ENCODE measurements around the gene NACA2.
"Not testable (repeated sequence)": the region's sequence is repeated elsewhere in the genome, so short reads cannot be mapped to it uniquely, and the experiment has no call there.

The NACA2 gene

DNA sequence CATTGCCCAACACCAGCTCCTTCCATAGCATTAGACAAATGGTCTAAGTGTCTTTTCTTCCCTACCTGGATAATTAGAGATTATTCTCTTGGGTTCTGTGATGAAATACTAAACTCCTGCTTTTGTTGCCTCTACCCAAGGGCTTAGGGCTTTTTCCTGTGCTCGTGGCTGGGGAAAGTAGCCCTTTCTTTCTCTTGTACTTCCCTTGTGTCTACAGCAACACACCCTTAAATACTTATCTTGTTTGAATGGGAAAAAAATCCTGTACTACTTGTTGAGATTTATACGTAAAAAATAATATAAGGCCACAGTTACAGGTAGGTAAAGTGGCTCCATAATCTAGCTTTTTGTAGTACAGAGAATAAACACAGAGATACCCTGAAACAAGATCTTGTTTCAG lies 7.0 kb upstream of the NACA2 start:
- no peak for DNase-seq

DNA sequence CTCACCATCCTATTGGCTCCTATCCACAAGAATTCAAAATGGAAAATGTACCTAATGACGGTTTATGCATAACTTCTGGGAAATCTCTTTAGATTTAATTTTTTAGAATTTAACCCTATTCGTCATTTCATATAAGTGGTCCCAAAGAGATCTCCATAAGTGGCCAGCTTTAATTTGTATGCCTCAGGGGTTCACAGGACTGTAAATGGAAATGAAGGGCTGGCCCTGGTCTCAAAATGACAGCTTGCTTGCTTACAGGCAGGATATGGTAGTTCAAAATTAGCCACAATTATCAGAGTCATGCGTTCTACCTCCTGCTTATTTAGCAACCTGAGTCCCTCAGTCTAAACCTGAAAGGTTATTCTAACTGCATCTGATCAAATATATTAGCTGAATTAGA lies 6.6 kb upstream of the NACA2 start:
- no peak for DNase-seq

DNA sequence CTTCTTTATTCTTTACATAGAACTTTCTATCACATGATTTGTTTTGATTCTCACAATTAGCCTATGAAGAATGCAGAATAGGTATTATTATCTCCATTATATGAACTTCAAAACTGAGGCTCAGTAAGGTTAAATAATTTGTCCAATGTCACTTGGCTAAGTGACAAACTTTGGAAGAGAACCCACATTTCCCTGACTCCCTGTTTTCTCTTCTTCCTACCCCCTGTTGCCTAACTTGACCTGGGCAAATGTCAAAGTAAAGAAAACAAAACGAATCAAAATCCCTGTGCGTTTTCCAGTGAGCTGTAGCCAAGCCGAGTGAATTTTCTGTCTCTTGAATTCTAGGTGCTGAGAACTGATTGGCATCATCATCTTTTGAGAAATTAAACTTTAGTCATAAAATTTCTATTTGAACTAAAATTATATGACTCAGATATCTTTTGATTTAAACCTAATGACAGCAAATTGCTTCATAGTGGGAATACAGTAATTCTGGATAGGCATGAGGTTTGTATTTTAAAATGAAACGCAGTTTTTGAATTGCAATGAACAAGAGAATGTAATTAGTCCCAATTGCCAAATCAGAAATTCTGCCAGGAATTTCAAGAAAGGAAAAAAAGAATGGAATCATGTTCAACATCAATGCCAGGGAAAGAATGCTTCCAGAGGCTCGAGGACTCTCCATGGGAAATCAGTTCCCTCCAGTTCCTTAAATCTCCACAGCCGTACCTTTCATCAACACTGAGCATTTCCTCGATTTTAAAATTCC lies 4.6 kb upstream of the NACA2 start:
- no peak for DNase-seq

DNA sequence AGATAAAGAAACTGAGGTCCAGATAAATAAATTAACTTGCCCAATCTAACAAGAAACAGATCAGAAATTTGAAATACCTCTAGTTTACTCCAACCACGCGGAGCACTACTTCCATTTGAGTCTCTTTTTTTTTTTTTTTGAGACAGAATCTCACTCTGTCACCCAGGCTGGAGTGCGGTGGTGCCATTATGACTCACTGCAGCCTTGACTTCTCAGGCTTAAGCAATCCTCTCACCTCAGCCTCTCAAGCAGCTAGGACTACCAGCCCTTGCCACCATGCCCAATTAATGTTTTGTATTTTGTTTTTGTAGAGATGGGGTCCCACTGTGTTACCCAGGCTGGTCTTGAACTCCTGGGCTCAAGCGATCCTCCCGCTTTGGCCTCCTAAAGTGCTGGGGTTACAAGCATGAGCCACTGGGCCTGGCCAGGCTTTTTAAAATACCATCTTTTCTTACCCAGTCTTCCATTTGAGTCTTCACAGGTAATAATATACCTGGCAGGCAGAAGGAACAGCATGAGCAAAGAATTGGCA lies 3.3 kb upstream of the NACA2 start:
- no peak for DNase-seq

DNA sequence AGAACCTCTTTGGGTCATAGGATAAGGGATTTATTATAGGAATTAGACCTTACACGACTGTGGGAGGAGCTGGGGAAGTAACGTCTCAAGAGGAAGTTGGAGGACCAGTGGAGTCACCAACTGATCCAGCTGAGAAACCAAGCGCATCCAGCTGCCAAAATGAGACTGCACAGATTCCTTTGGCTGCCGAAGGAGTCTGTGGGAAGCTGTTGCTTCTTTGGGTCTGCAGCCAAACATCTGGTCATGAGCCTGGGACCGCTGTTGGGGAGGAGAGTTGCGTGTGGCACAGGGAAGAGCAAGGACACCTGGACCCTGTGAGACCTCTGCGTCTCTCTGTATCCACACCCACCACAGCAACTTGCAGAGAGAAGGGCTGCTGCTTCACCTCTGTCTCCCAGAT lies 2.4 kb upstream of the NACA2 start:
- no peak for DNase-seq

DNA sequence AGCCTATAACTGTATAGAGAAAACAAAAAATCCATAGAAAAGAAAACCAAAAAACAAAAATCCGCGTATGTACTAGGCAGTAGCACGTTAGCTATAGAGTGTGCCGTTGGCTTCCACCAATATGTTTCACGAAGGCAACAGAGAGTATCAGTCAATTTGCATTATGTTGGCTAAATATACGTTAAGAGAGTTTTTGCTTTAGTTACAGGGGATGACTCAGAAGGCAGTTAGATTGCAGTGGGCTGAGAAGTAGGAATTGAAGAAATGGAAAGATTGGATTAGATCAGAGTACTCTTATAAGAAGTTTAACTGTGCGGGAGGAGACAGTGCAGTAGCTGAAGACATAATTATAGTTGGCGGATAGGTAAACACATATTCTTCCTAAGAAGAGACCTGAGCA lies 911 bp upstream of the NACA2 start:
- no peak for DNase-seq

DNA sequence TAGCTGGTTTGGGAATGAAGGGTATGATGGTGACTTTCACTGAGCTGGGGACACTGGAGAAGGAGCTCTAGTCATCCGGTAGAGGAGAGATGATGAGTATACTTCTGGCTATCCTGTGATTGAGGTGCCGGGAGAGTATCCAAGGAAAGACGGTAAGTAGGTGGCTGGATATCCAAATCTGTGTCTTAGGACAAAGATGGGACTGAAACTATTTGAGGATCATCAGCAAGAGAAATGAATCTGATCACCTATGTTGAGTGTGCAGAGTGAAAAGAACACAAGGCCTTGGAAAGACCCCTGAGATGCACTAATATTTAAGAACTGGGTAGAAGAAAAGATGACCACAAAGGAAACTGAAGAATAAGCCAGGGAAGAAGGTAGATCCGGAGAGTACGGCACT lies 1.0 kb downstream of the NACA2 start:
- DNase-seq = no peak

DNA sequence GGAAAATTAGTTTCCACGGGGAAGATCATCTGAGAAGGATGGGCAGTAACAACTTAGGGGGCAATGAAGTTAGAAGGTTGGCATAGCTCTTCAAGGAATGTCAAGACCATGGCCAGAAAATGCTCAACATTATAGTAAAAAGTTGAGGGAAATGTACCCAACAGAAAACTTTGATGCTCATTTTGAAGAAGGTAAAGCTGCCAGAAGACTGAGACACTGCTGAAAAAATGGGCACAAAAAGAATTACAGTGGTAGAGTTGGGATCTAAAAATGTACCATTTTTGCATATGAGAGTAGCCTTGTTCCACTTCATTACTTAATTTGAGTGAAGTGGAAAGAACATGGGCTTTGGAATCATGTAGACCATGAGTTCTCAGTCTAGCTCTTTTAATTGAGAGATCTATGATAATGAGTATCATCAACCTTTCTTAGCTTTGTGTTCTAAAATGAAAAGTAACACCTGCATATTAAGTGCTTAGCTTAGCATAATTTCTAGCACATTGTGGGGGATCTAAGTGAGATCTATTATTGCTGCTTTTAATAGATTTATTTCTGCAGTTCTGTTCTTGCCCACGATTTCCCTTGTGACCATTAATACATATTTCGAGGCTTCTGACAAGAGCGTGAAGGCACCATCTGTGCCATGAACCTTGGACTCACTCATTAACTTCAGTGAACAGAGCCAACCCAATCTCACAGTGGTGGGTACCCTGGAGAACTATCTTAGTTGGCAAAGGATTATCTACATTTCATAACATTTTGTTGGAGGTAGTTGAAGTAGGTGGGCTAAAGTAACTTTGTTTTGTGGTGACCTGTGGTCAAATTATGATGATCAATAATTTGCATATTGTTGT lies 3.0 kb downstream of the NACA2 start:
- no peak for DNase-seq

DNA sequence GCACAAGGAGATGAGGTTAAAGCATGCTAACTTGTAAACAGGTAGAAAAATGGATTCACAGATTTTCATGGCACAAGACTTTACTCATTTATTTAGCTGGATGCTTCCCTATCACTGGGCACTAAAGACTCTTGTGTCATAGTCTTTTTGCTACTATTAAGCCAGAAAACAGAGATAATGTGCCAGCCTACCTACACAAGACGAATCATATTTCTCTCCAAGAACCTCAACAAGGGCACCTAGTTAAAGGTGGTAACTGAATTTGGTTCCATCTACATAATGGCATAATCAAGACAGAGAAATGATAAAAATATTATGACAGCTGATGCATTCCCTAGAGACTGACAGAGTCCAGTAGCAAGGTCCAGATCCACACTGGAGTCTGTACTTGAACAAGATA lies 3.8 kb downstream of the NACA2 start:
- DNase-seq = no peak

DNA sequence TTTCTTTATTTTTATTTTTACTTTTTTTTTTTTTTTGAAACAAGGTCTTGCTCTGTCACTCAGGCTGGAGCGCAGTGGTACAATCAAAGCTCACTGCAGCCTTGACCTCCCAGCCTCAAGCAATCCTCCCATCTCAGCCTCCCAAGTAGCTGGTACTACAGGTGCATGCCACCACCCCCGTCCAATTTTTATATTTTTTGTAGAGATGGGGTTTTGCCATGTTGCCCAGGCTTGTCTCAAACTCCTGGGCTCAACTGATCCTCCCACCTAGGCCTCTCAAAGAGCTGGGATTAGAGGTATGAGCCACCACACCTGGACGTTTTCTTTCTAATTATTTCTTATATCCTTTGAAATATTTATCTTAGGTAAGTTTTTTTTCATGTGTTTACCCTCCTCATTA lies 4.4 kb downstream of the NACA2 start:
- DNase-seq = not testable (repeated sequence)

DNA sequence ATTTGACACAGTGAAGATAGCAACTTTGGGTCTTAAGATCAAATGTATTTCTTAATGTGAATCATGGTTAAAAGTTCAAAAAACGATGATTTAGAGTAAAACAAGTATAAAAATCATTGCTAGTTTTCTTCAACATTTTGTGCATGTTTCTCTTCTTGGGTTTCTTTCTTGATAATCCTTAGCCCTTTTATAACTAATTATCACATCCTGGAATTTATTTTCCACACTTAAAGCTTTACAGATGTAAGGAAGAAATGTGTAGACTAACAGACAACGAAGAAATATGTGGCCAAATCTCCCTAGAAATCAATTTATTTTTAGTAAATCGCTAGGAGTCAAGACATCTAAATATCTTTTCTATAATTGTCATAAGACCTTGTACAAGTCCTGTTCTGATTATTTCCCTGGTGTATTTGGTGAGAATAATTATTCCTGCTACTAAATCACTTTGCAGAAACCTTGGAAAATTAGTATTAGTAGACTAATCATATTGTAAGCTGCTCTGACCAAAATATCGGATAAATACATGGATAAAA lies 4.9 kb downstream of the NACA2 start:
- no peak for DNase-seq

DNA sequence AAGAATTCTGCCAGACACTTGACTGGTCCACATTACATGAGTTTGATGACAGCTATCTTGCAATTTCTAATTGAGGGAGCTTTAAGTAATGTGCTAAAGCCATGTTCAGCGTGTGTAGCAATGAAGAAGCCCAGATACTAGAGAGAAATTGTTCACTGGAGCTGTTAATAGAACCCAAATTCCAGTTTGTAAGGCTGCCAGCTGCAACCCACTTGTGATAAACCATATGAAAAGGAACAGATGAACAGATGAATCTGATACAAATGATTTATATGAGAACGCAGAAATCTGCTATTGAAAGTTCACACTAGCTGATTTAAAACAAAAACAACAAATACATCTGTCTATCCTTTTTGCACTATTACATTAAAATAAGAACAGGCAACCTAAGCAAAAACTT lies 6.2 kb downstream of the NACA2 start:
- no peak for DNase-seq

DNA sequence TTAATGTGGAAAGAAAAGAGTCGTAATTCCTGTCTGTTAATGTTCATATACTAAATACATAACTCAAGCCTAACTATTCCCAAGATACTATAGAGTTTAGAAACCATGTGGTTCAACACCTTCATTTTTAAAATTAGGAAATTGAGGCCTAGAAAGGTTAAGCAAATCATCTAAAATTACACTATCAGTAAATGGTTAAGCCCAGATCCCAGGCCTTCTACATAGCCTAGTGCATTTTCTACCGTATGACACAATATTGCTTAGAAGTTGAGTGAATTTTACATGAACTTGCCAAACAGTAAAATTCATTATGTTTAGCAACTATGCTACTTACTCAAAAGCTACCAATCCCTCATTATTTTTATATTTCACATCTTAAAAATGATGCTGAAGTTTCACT lies 6.8 kb downstream of the NACA2 start:
- no peak for DNase-seq

DNA sequence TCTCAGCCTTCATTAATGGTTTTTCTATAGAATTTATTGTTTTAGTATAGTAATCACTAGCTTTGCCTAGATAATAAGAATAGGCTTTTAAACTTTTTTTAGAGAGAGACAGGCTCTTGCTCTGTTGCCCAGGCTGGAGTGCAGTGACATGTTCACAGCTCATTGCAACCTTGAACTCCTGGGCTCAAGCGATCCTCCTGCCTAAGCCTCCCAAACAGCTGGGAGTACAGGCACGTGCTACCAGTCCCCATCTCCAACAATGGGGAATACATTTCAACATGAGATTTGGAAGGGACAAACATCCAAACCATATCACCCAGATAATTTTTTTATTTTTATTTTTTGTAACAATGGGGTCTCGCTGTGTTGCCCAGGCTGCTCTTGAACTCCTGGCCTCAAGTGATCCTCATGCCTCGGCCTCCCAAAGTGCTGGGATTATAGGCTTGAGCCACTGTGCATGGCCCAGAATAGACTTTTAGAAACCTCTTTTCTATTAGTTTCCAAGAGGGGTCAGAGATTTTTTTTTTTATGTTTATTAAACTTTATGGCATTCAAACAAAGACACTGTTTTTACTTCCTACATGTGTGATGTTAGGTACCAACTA lies 7.3 kb downstream of the NACA2 start:
- DNase-seq = no peak

DNA sequence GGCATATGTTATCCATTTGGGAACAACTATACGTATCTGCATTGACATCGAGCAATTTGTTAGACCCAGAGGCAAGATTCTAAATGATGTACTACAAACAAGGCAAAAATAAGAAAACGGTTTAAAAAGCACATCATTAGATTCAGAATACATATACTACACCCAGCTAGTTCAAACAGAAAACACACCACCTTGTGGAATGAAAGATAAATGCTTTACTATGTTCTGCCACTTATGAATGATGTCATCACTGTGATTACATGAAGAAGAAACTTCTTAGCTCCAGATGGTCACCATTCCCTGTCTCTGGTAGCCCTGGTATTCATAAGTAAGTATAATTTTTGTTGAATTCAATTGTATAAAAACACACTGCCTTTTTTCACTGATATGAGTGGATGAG lies 7.8 kb downstream of the NACA2 start:
- DNase-seq = no peak

DNA sequence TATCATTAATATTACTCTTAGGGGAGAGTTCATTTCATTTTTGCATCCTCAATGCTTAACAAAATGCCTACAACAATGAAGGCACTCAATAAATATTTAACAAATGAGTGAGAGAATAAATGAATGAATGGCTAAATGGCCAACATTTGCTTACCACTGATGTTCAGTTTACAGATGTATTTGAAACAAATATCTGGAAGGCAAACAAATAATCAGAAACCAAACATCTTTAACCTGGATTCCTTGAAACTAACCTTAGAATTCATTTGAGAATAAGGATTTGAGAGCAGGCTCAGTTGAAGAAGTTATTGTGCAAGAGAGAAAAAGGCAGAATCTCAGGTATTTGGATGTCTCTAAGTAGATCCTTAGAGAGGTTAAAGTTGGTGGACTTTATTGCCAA lies 8.4 kb downstream of the NACA2 start:
- DNase-seq = no peak

DNA sequence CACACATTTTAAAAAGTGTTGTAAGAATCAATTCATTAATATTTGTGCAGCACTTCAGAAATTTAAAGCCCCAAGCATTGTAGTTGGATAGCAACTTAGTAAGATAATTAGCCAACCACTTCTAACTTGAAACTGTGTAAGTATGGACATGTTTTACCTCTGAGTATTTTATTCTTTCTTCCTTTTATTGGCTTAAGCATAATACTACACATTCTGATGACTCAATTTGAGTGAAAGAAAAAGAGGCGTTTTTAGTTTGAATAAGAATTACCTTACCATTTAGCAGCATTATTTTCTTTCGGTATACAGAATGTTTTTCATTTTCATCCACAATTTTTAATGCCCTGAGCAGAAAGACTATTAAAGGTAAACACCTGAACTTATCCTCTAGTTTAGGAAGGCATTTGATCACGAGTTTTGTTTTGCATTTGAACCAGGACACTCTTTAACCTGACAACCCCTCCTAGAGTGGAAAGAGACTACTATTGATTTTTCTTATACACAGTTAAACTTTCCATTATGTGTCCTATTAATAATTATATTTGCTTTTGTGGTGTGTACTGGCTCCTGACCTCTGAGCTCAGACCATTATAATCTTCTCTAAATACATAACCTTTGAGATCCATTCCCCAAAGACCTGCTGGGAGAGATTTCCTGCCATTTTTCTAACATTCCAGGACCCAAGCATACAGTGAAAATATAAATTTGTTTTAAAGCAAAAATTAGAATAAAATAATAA lies 9.2 kb downstream of the NACA2 start:
- DNase-seq = no peak

DNA sequence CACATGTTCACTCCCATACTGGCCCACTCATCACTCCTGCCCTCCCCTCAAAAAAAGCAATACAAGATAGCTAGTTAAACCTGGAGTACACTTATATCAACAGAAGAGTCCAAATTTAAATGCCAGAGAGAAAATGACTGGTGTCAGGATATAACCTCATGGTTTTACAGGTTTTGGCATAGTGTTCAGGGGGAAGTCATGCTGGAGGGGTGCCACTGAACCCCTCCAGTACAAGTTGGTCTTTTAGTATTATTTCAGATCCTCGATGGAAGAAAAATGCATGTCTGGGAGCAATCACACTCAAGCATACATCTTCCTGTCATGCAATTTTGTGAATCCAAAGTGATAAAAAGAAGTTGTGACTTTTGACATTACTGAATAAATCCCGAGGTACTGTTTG lies 10.5 kb downstream of the NACA2 start:
- DNase-seq = no peak

DNA sequence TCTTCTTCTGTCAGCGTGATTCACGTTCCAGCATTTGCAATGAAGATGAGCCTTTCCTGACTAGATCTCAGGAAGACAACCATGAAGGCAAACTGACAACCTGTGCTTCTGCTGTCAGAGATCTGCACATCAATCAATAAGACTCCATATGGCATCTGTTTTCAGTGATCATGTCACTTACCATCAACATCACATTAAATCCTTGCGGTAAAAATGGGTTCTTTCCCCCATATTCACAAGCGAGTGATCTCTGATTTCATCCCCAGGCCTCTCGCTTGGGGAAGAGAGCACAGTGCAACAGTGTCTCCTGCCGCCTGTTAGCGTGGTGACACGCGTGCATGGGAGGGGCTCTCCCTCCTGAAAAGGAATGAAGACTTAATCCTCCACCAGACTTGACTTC lies 11.1 kb downstream of the NACA2 start:
- no peak for DNase-seq

DNA sequence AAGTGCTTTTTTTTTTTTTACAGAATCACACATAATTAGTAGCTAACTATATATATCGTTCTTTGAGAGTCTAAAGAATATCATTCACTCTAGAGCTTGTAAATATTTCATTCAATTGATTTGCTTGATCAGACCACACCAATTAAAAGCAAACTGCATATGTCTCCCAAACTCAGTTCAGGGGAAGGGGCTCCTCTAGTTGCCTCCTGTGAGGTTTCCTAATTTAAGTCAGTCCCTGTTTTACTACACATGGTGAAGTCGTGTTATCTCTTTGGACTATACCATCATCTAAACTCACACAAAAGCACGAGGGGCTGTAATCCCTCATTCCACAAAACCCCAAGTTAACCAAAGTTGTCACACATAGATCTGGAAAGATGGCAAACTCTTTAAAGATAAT lies 11.7 kb downstream of the NACA2 start:
- DNase-seq = no peak

DNA sequence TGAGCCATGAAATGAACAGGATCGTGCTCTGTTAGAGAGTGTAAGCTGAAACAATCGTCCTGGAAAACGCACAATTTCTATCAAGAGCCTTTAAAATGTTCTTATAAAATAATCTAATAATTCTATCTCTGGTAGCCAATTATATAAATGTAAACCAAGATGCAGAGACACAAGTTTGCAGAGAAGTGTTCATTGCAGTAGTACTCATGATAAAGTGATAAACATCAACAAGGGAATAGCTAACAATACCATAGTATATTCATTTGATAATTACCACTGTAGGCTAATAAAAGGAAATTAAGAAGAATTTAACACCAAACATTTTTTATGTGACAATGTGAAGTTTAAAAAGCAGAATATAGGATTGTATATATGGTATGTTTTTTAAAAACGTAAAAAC lies 12.4 kb downstream of the NACA2 start:
- DNase-seq = no peak

DNA sequence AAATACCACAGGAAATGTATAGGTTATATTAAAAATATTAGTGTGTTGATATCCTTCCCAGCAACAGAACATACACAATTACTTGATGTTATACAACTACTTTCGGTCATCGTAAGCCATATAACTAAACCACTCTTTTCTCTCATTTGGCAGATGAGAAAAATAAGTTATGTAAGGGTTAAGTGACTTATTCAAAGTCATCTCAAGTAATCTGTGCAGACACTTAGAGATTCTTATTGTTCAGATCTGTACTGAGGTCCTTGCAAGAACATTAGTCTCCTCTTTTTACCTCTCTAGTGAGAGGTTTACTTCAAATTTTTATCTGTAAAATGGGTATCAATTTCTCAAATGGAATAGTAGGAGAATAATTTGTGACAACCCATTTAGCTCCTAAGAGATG lies 15.0 kb downstream of the NACA2 start:
- DNase-seq = no peak
